Panc1 (cell line): Measurements from ENCODE around the gene GGTA1. TPM values are rescaled to one million over a fixed set of nuclear protein-coding genes. Genes with fewer than 3 reads are reported as not detected.

Experiments
- ATAC-seq: fragments of 200-7000 bp; cut with Tn5 transposase; 2 replicates; pipeline ENCODE4 v1.9.1; 2020; ENCODE audit warnings: mild to moderate bottlenecking, moderate library complexity
- BruUV-seq: library from RNA; stranded (reverse); fragments of 400-500 nt; replicated peaks from 2 replicates; lab custom pipeline; 2021; lab: Mats Ljungman, UMichigan
- CTCF ChIA-PET: fragments of 300-600 bp; sonication (Branson Sonifier 250); formaldehyde crosslinking; loops from one replicate; lab custom pipeline; 2022; ENCODE audit warnings: antibody characterized with exemption; lab: Charles Lee
- POLR2A ChIA-PET: fragments of 300-600 bp; sonication (Branson Sonifier 250); formaldehyde crosslinking; loops from one replicate; lab custom pipeline; 2022; ENCODE audit warnings: antibody characterized with exemption; lab: Charles Lee
- DNase-seq: peaks from one replicate; pipeline ENCODE4 v3.0.0-alpha.2; 2010; ENCODE audit warnings: low read depth, low spot score
- H3K27ac ChIP-seq: 2 replicates; pipeline ENCODE4 v1.5.1; 2011; ENCODE audit warnings: mild to moderate bottlenecking, low read length, inconsistent platforms
- H3K27me3 ChIP-seq: fragments of 200-500 bp; sonication (Bioruptor generic); 2 replicates; pipeline ENCODE4 v1.6.0; 2014; ENCODE audit warnings: low read length, inconsistent platforms; ENCODE audit not compliant: control insufficient read depth, insufficient read depth
- H3K36me3 ChIP-seq: fragments of 200-500 bp; sonication (Bioruptor generic); 2 replicates; pipeline ENCODE4 v1.5.1; 2014; ENCODE audit warnings: inconsistent platforms, mild to moderate bottlenecking, low read length, moderate library complexity; ENCODE audit not compliant: control insufficient read depth, insufficient read depth
- H3K4me1 ChIP-seq: 2 replicates; pipeline ENCODE4 v1.5.1; 2011; ENCODE audit warnings: inconsistent platforms, mild to moderate bottlenecking, low read length, moderate library complexity; ENCODE audit not compliant: control insufficient read depth, insufficient read depth
- H3K4me3 ChIP-seq, 2 experiments: 2 replicates each; pipeline ENCODE4 v1.5.1; 2011 to 2012; ENCODE audit warnings: low read depth in 2 of 2, low read length in 2 of 2, mild to moderate bottlenecking in 2 of 2, inconsistent platforms in 1 of 2, moderate library complexity in 1 of 2
- H3K9me3 ChIP-seq: fragments of 200-500 bp; sonication (Bioruptor generic); 2 replicates; pipeline ENCODE4 v1.5.1; 2014; ENCODE audit warnings: low read depth, mild to moderate bottlenecking, inconsistent platforms, low read length, moderate library complexity; ENCODE audit not compliant: control insufficient read depth, insufficient read depth
- POLR2AphosphoS5 ChIP-seq: IDR thresholded peaks from 2 replicates; pipeline ENCODE4 v1.6.1; 2012; ENCODE audit warnings: mild to moderate bottlenecking, low read depth, low read length, moderate library complexity
- SIN3A ChIP-seq: IDR thresholded peaks from 2 replicates; pipeline ENCODE4 v1.6.1; 2012; ENCODE audit warnings: low read depth, mild to moderate bottlenecking, low read length, moderate library complexity, borderline replicate concordance; ENCODE audit not compliant: insufficient read depth
- TCF7L2 ChIP-seq: IDR thresholded peaks from 2 replicates; pipeline ENCODE4 v1.6.1; 2011; ENCODE audit warnings: mild to moderate bottlenecking, low read depth, low read length, inconsistent platforms
- in situ Hi-C: cut with HindIII; loops from 2 replicates; pipeline ENCODE4 v1.10.0; 2016; ENCODE audit warnings: low sequenced_read_pairs, low pct_unique_long_range_greater_than_20kb
- intact Hi-C: fragments of 100-400 bp; cut with micrococcal nuclease; formaldehyde crosslinking; loops from one replicate; pipeline ENCODE4 v1.10.0; 2022; ENCODE audit not compliant: unreplicated experiment
- total RNA-seq: library from RNA; stranded (reverse); gene quantifications from one replicate; pipeline ENCODE4 v1.2.1, GENCODE V29; 2021; ENCODE audit not compliant: unreplicated experiment
- TF ChIP-seq, protein P1 (sequence below), 2 experiments: IDR thresholded peaks; 2 replicates each; pipeline ENCODE4 v1.6.1; 2011 to 2012; ENCODE audit warnings: low read depth in 2 of 2, control low read depth in 1 of 2, low read length in 1 of 2, mild to moderate bottlenecking in 1 of 2, moderate library complexity in 1 of 2; ENCODE audit not compliant: insufficient read depth in 1 of 2
- TF ChIP-seq, protein P2 (sequence below): fragments of 450-650 bp; IDR thresholded peaks from 2 replicates; pipeline ENCODE4 v1.5.1; 2017; ENCODE audit warnings: mild to moderate bottlenecking

The GGTA1 gene
- total RNA-seq, 1 experiment from 2014 or later: not detected

DNA sequence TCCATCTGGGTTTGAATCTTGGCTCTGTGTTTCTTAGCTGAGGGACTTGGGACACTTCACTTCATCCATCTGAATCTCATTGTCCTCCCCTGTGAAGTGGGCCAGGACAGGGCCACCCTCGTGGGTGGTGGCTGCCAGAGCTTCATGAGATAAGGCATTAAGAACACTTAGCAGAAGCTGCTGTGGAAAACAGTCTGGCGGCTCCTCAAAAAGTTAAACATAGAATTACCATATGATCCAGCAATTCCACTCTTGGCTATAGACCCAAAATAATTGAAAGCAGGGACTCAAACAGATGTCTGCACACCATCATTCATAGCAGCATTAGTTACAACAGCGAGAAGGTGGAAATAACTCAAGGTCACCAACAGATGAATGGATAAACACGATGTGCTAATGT lies 42.4 kb upstream of the GGTA1 start:
- no peak for ATAC-seq
- no peak overlapping the region for H3K27ac ChIP-seq
- no peaks in the 10 kb centered on the region for H3K4me1 ChIP-seq
- intact Hi-C loops (no loop called here), in situ Hi-C loops (no loop called here)
- BruUV-seq: no TSS peak
- DNase-seq: no peak
- no peaks in the 10 kb centered on the region for H3K9me3 ChIP-seq
- no peaks in the 10 kb centered on the region for H3K27me3 ChIP-seq
- ChIA-PET CTCF (interaction anchor here (0.6 kb wide), 1 partner anchor 552 kb away, joined by 7 read pairs; no protein-coding TSS in a partner anchor), POLR2A (no interaction called here)
- TF ChIP-seq, protein P1, sequence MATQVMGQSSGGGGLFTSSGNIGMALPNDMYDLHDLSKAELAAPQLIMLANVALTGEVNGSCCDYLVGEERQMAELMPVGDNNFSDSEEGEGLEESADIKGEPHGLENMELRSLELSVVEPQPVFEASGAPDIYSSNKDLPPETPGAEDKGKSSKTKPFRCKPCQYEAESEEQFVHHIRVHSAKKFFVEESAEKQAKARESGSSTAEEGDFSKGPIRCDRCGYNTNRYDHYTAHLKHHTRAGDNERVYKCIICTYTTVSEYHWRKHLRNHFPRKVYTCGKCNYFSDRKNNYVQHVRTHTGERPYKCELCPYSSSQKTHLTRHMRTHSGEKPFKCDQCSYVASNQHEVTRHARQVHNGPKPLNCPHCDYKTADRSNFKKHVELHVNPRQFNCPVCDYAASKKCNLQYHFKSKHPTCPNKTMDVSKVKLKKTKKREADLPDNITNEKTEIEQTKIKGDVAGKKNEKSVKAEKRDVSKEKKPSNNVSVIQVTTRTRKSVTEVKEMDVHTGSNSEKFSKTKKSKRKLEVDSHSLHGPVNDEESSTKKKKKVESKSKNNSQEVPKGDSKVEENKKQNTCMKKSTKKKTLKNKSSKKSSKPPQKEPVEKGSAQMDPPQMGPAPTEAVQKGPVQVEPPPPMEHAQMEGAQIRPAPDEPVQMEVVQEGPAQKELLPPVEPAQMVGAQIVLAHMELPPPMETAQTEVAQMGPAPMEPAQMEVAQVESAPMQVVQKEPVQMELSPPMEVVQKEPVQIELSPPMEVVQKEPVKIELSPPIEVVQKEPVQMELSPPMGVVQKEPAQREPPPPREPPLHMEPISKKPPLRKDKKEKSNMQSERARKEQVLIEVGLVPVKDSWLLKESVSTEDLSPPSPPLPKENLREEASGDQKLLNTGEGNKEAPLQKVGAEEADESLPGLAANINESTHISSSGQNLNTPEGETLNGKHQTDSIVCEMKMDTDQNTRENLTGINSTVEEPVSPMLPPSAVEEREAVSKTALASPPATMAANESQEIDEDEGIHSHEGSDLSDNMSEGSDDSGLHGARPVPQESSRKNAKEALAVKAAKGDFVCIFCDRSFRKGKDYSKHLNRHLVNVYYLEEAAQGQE (IDR thresholded peaks at IDR 0.05; ENCODE audit: insufficient read depth in 1 of 2, low read depth in 2 of 2, low read length in 1 of 2): no peak
- TF ChIP-seq, protein P2, sequence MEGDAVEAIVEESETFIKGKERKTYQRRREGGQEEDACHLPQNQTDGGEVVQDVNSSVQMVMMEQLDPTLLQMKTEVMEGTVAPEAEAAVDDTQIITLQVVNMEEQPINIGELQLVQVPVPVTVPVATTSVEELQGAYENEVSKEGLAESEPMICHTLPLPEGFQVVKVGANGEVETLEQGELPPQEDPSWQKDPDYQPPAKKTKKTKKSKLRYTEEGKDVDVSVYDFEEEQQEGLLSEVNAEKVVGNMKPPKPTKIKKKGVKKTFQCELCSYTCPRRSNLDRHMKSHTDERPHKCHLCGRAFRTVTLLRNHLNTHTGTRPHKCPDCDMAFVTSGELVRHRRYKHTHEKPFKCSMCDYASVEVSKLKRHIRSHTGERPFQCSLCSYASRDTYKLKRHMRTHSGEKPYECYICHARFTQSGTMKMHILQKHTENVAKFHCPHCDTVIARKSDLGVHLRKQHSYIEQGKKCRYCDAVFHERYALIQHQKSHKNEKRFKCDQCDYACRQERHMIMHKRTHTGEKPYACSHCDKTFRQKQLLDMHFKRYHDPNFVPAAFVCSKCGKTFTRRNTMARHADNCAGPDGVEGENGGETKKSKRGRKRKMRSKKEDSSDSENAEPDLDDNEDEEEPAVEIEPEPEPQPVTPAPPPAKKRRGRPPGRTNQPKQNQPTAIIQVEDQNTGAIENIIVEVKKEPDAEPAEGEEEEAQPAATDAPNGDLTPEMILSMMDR: no peak
- no peak for TF ChIP-seq POLR2AphosphoS5
- TF ChIP-seq SIN3A: no peak
- no peak for TF ChIP-seq TCF7L2
- no peak overlapping the region for H3K4me3 ChIP-seq
- no peaks in the 10 kb centered on the region for H3K36me3 ChIP-seq

- POLR2A ChIA-PET: no interaction called here
- intact Hi-C loops: no loop called here
These were observed 41.6 kb upstream of the GGTA1 start for GRCh38 chr9:121541256-121541655.

More at GRCh38 chr9:121541256-121541655, 41.6 kb upstream of the GGTA1 start:
- no peaks in the 10 kb centered on the region for H3K9me3 ChIP-seq
- H3K27ac ChIP-seq: no peak overlapping the region
- no peaks in the 10 kb centered on the region for H3K4me1 ChIP-seq
- TF ChIP-seq SIN3A (no peak), TCF7L2 (no peak), POLR2AphosphoS5 (no peak)
- TF ChIP-seq, protein P1 (IDR thresholded peaks at IDR 0.05; ENCODE audit: insufficient read depth in 1 of 2, low read depth in 2 of 2, low read length in 1 of 2): no peak
- TF ChIP-seq, protein P2: no peak
- in situ Hi-C loops: no loop called here
- H3K4me3 ChIP-seq: no peak overlapping the region
- ATAC-seq (no peak), DNase-seq (no peak)
- CTCF ChIA-PET: no interaction called here
- H3K27me3 ChIP-seq: no peaks in the 10 kb centered on the region
- no peaks in the 10 kb centered on the region for H3K36me3 ChIP-seq
- BruUV-seq: no TSS peak
